ENCODE results near the gene THOP1.

The THOP1 gene

GRCh38 chr19:2856457-2857050 lies 71.3 kb downstream of the THOP1 start:
- no peak for TF ChIP-seq CTCF (IDR thresholded peaks at IDR 0.05)
- Histone ChIP-seq H3K4me3 (ENCODE audit: low read depth in 1 of 2, low read length in 1 of 2) (no peak overlapping the region), H3K4me1 (ENCODE audit: control insufficient read depth in 1 of 2, insufficient read depth in 1 of 2, low read depth in 1 of 2, low read length in 1 of 2) (no peaks in the 10 kb centered on the region), H3K36me3 (peaks cover 11% of the 10 kb centered on the region), H3K27me3 (no peaks in the 10 kb centered on the region), H3K27ac (no peak overlapping the region), H3K9me3 (peaks cover 24% of the 10 kb centered on the region)

GRCh38 chr19:2858864-2859263 lies 73.6 kb downstream of the THOP1 start:
- H3K4me1 ChIP-seq (ENCODE audit: control insufficient read depth in 1 of 2, insufficient read depth in 1 of 2, low read depth in 1 of 2, low read length in 1 of 2), result no peaks in the 10 kb centered on the region
- H3K36me3 ChIP-seq, result no peaks in the 10 kb centered on the region
- no peak overlapping the region for H3K4me3 ChIP-seq (ENCODE audit: low read depth in 1 of 2, low read length in 1 of 2)
- H3K27me3 ChIP-seq, result no peaks in the 10 kb centered on the region
- H3K27ac ChIP-seq, result no peak overlapping the region
- H3K9me3 ChIP-seq, result peaks cover 10% of the 10 kb centered on the region
- TF ChIP-seq CTCF (IDR thresholded peaks at IDR 0.05), result no peak

GRCh38 chr19:2863816-2864215 lies 78.5 kb downstream of the THOP1 start:
- Histone ChIP-seq H3K36me3 (no peaks in the 10 kb centered on the region), H3K9me3 (no peaks in the 10 kb centered on the region), H3K27me3 (no peaks in the 10 kb centered on the region), H3K4me3 (ENCODE audit: low read depth in 1 of 2, low read length in 1 of 2) (no peak overlapping the region), H3K27ac (no peak overlapping the region), H3K4me1 (ENCODE audit: control insufficient read depth in 1 of 2, insufficient read depth in 1 of 2, low read depth in 1 of 2, low read length in 1 of 2) (no peaks in the 10 kb centered on the region)
- TF ChIP-seq CTCF (IDR thresholded peaks at IDR 0.05), result no peak
